Measurements from ENCODE around the gene TIMM44.
"Not testable (repeated sequence)": the region's sequence is repeated elsewhere in the genome, so short reads cannot be mapped to it uniquely, and the experiment has no call there.

Gene TIMM44

GRCh38 chr19:7930765-7931164 lies 12.7 kb downstream of the TIMM44 start:
- no peak overlapping the region for H3K4me3 ChIP-seq (ENCODE audit: low read depth, low read length)
- DNase-seq (ENCODE audit: low read depth), result no peak
- TF ChIP-seq MAX (IDR thresholded peaks at IDR 0.05; ENCODE audit: low read depth, low read length), result no peak
- TF ChIP-seq CTCF (IDR thresholded peaks at IDR 0.05; ENCODE audit: low read depth, low read length), result no peak
- no peak for TF ChIP-seq MYC (IDR thresholded peaks at IDR 0.05; ENCODE audit: low read depth, low read length)
- TF ChIP-seq POLR2A (IDR thresholded peaks at IDR 0.05; ENCODE audit: extremely low read depth, insufficient read length), result no peak

- DNase-seq (ENCODE audit: low read depth), result peak; percentile 50
- H3K4me3 ChIP-seq (ENCODE audit: low read depth, low read length), result not testable (repeated sequence)
Observed at GRCh38 chr19:7930030-7930429, 13.4 kb downstream of the TIMM44 start.

- DNase-seq (ENCODE audit: low read depth), result peak; percentile 79
- no peak overlapping the region for H3K4me3 ChIP-seq (ENCODE audit: low read depth, low read length)
- TF ChIP-seq MAX (IDR thresholded peaks at IDR 0.05; ENCODE audit: low read depth, low read length), result no peak
- peak; percentile 71 for TF ChIP-seq CTCF (IDR thresholded peaks at IDR 0.05; ENCODE audit: low read depth, low read length)
Observed at GRCh38 chr19:7928741-7929701, 14.4 kb downstream of the TIMM44 start.

DNA sequence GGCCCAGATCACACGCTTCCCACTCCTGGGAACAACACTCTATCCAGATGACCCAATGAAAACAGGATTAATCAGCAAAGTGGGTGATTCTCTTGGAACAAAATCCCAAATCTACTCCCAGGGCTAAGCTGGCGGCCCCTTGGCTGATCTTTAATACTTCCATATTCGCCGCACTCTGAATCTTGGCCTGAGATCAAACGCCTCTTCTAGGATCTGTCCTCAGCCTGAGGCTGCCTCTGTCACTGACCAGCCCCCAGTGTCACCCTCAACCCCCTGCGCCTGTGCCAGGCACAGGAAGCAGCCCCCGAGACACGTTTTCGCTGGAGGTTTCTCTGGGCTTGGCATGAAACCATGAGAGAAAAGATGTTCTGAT lies 15.1 kb downstream of the TIMM44 start:
- no peak for TF ChIP-seq POLR2A (IDR thresholded peaks at IDR 0.05; ENCODE audit: extremely low read depth, insufficient read length)
- no peak for TF ChIP-seq CTCF (IDR thresholded peaks at IDR 0.05; ENCODE audit: low read depth, low read length)
- TF ChIP-seq MYC (IDR thresholded peaks at IDR 0.05; ENCODE audit: low read depth, low read length), result no peak
- TF ChIP-seq MAX (IDR thresholded peaks at IDR 0.05; ENCODE audit: low read depth, low read length), result no peak
- no peak overlapping the region for H3K4me3 ChIP-seq (ENCODE audit: low read depth, low read length)
- DNase-seq (ENCODE audit: low read depth), result no peak

- TF ChIP-seq MAX (IDR thresholded peaks at IDR 0.05; ENCODE audit: low read depth, low read length) (no peak), CTCF (IDR thresholded peaks at IDR 0.05; ENCODE audit: low read depth, low read length) (no peak), POLR2A (IDR thresholded peaks at IDR 0.05; ENCODE audit: extremely low read depth, insufficient read length) (no peak)
- DNase-seq (ENCODE audit: low read depth), result no peak
- no peak overlapping the region for H3K4me3 ChIP-seq (ENCODE audit: low read depth, low read length)
Observed at GRCh38 chr19:7927605-7928333, 15.7 kb downstream of the TIMM44 start.

GRCh38 chr19:7926727-7927604 lies 16.5 kb downstream of the TIMM44 start:
- no peak overlapping the region for H3K4me3 ChIP-seq (ENCODE audit: low read depth, low read length)
- TF ChIP-seq CTCF (IDR thresholded peaks at IDR 0.05; ENCODE audit: low read depth, low read length) (no peak), POLR2A (IDR thresholded peaks at IDR 0.05; ENCODE audit: extremely low read depth, insufficient read length) (no peak), MYC (IDR thresholded peaks at IDR 0.05; ENCODE audit: low read depth, low read length) (no peak; the same call in 1 of the 2 replicates), MAX (IDR thresholded peaks at IDR 0.05; ENCODE audit: low read depth, low read length) (no peak)
- peak; percentile 65 for DNase-seq (ENCODE audit: low read depth)
